Activated gamma-delta T cell treated with Interleukin-2 at 50 U/mL for 16 hours (primary cell): ENCODE data around the gene NSUN7.

Experiments used
- DNase-seq: peaks from one replicate; pipeline ENCODE4 v3.0.0-alpha.2; 2020

NSUN7 gene

GRCh38 chr4:40856277-40856839, 106.6 kb downstream of the NSUN7 start:
- no peak for DNase-seq

GRCh38 chr4:40856840-40857362, 107.1 kb downstream of the NSUN7 start:
- DNase-seq, result peak; percentile 12

- DNase-seq, result no peak
Observed at GRCh38 chr4:40857956-40858355, 108.2 kb downstream of the NSUN7 start.

GRCh38 chr4:40858962-40859361, 109.2 kb downstream of the NSUN7 start:
- no peak for DNase-seq
